HEK293 (cell line): ENCODE results near the gene SKIC8.

Experiments used
- CTCF ChIA-PET: fragments of 350-600 bp; formaldehyde crosslinking; extraction: SDS; loops from one replicate; lab custom pipeline; 2021; ENCODE audit warnings: antibody characterized with exemption; lab: Yijun Ruan, JAX
- POLR2A ChIA-PET: fragments of 300-600 bp; formaldehyde crosslinking; extraction: SDS; loops from one replicate; lab custom pipeline; 2020; ENCODE audit warnings: antibody characterized with exemption, inconsistent platforms; lab: Yijun Ruan, JAX
- H3K27ac ChIP-seq: fragments of 200-500 bp; sonication (Bioruptor generic); 2 replicates; pipeline ENCODE4 v1.5.1; 2014; ENCODE audit warnings: low read depth, low read length, control low read depth, inconsistent platforms; ENCODE audit errors: extremely low read depth
- H3K36me3 ChIP-seq, 2 experiments: fragments of 200-500 bp in 1 of 2; sonication (Bioruptor generic) in 1 of 2; 1 replicate in 1 of 2; 2 replicates in 1 of 2; pipeline ENCODE4 v1.5.1; 2014 to 2017; ENCODE audit warnings: inconsistent platforms in 2 of 2, low read length in 2 of 2; ENCODE audit not compliant: control insufficient read depth in 2 of 2, insufficient read depth in 1 of 2
- H3K4me1 ChIP-seq: fragments of 200-500 bp; sonication (Bioruptor generic); 2 replicates; pipeline ENCODE4 v1.5.1; 2014; ENCODE audit warnings: mild to moderate bottlenecking, low read length, inconsistent platforms; ENCODE audit not compliant: control insufficient read depth, insufficient read depth
- H3K4me3 ChIP-seq: 2 replicates; pipeline ENCODE4 v1.5.1; 2011; ENCODE audit warnings: low read depth, mild to moderate bottlenecking, control low read depth, low read length, moderate library complexity
- H3K9me3 ChIP-seq: fragments of 200-500 bp; sonication (Bioruptor generic); 2 replicates; pipeline ENCODE4 v1.5.1; 2014; ENCODE audit warnings: low read depth, low read length, inconsistent platforms; ENCODE audit not compliant: control insufficient read depth, insufficient read depth
- EGR2 ChIP-seq: fragments of 450-650 bp; formaldehyde crosslinking; IDR thresholded peaks from 2 replicates; pipeline ENCODE4 v1.5.1; 2016; ENCODE audit warnings: low read depth, missing biosample characterization, missing genetic modification characterization
- GLIS1 ChIP-seq: fragments of 450-650 bp; formaldehyde crosslinking; IDR thresholded peaks from 2 replicates; pipeline ENCODE4 v1.5.1; 2016; ENCODE audit warnings: missing biosample characterization, missing genetic modification characterization
- GLIS2 ChIP-seq: fragments of 450-650 bp; formaldehyde crosslinking; IDR thresholded peaks from 2 replicates; pipeline ENCODE4 v1.5.1; 2016; ENCODE audit warnings: missing biosample characterization, missing genetic modification characterization
- PATZ1 ChIP-seq: fragments of 450-650 bp; formaldehyde crosslinking; IDR thresholded peaks from 2 replicates; pipeline ENCODE4 v1.5.1; 2016; ENCODE audit warnings: missing biosample characterization, missing genetic modification characterization
- SCRT1 ChIP-seq: fragments of 450-650 bp; formaldehyde crosslinking; IDR thresholded peaks from 2 replicates; pipeline ENCODE4 v1.5.1; 2016; ENCODE audit warnings: missing biosample characterization, missing genetic modification characterization, borderline replicate concordance
- ZBTB20 ChIP-seq: fragments of 450-650 bp; formaldehyde crosslinking; IDR thresholded peaks from 2 replicates; pipeline ENCODE4 v1.5.1; 2016; ENCODE audit warnings: missing biosample characterization, missing genetic modification characterization
- ZIC2 ChIP-seq: fragments of 450-650 bp; formaldehyde crosslinking; IDR thresholded peaks from 2 replicates; pipeline ENCODE4 v1.5.1; 2016; ENCODE audit warnings: missing biosample characterization, missing genetic modification characterization
- ZNF169 ChIP-seq: fragments of 450-650 bp; formaldehyde crosslinking; IDR thresholded peaks from 2 replicates; pipeline ENCODE4 v1.5.1; 2016; ENCODE audit warnings: missing biosample characterization, missing genetic modification characterization
- ZNF26 ChIP-seq: fragments of 450-650 bp; formaldehyde crosslinking; IDR thresholded peaks from 2 replicates; pipeline ENCODE4 v1.5.1; 2016; ENCODE audit warnings: missing biosample characterization, missing genetic modification characterization
- ZNF324 ChIP-seq: fragments of 450-650 bp; formaldehyde crosslinking; IDR thresholded peaks from 2 replicates; pipeline ENCODE4 v1.5.1; 2016; ENCODE audit warnings: missing biosample characterization, missing genetic modification characterization
- ZNF518A ChIP-seq: fragments of 450-650 bp; formaldehyde crosslinking; conservative IDR thresholded peaks from 2 replicates; pipeline ENCODE4 v1.5.1; 2016; ENCODE audit warnings: low read depth, missing biosample characterization, missing genetic modification characterization
- TF ChIP-seq, protein P1 (sequence below): fragments of 450-650 bp; formaldehyde crosslinking; IDR thresholded peaks from 2 replicates; pipeline ENCODE4 v1.5.0; 2017; ENCODE audit warnings: missing biosample characterization, missing genetic modification characterization, borderline replicate concordance

SKIC8 gene

GRCh38 chr15:78338781-78339180 lies 39.4 kb upstream of the SKIC8 start:
- POLR2A ChIA-PET = no interaction called here
- H3K9me3 ChIP-seq = no peaks in the 10 kb centered on the region
- CTCF ChIA-PET = interaction anchor here (0.6 kb wide), 1 partner anchor 683 kb away, joined by 3 read pairs; no protein-coding TSS in a partner anchor
- TF ChIP-seq ZNF518A (no peak), ZNF169 (no peak), ZNF324 (tag by site-specific recombination) (no peak), EGR2 (tag by site-specific recombination) (no peak)
- TF ChIP-seq, protein P1, sequence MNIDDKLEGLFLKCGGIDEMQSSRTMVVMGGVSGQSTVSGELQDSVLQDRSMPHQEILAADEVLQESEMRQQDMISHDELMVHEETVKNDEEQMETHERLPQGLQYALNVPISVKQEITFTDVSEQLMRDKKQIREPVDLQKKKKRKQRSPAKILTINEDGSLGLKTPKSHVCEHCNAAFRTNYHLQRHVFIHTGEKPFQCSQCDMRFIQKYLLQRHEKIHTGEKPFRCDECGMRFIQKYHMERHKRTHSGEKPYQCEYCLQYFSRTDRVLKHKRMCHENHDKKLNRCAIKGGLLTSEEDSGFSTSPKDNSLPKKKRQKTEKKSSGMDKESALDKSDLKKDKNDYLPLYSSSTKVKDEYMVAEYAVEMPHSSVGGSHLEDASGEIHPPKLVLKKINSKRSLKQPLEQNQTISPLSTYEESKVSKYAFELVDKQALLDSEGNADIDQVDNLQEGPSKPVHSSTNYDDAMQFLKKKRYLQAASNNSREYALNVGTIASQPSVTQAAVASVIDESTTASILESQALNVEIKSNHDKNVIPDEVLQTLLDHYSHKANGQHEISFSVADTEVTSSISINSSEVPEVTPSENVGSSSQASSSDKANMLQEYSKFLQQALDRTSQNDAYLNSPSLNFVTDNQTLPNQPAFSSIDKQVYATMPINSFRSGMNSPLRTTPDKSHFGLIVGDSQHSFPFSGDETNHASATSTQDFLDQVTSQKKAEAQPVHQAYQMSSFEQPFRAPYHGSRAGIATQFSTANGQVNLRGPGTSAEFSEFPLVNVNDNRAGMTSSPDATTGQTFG (tag by site-specific recombination) = no peak
- TF ChIP-seq, all 188 proteins: peak for 0
- H3K4me3 ChIP-seq = no peak overlapping the region
- H3K36me3 ChIP-seq = no peaks in the 10 kb centered on the region
- H3K4me1 ChIP-seq = peaks cover 5% of the 10 kb centered on the region; the same call in 1 of the 2 replicates
- no peak overlapping the region for H3K27ac ChIP-seq

GRCh38 chr15:78335985-78336384 lies 36.6 kb upstream of the SKIC8 start:
- no peaks in the 10 kb centered on the region for H3K36me3 ChIP-seq
- peaks cover 5% of the 10 kb centered on the region; the same call in 1 of the 2 replicates for H3K4me1 ChIP-seq
- no peaks in the 10 kb centered on the region for H3K9me3 ChIP-seq
- no peak overlapping the region for H3K4me3 ChIP-seq
- ChIA-PET POLR2A (no interaction called here), CTCF (interaction anchor here (0.7 kb wide), 1 partner anchor 700 kb away, joined by 3 read pairs; no protein-coding TSS in a partner anchor)
- TF ChIP-seq SCRT1 = no peak
- TF ChIP-seq PATZ1 (tag by site-specific recombination) = no peak
- TF ChIP-seq ZBTB20 = peak; percentile 59; the same call in 1 of the 2 replicates
- no peak for TF ChIP-seq GLIS2 (tag by site-specific recombination)
- no peak for TF ChIP-seq GLIS1
- no peak for TF ChIP-seq ZNF26 (tag by site-specific recombination)
- no peak for TF ChIP-seq ZIC2
- no peak overlapping the region for H3K27ac ChIP-seq
